Activated CD8-positive, alpha-beta T cell treated with anti-CD3 and anti-CD28 coated beads for 36 hours (primary cell): ENCODE results near the gene MALAT1. TPM values are rescaled to one million over a fixed set of nuclear protein-coding genes. Genes with fewer than 3 reads are reported as not detected.
A peak's percentile ranks its signal among the peaks of the same experiment; 100 is the strongest.
"Not testable (repeated sequence)": the region's sequence is repeated elsewhere in the genome, so short reads cannot be mapped to it uniquely, and the experiment has no call there.

ENCODE experiments used
- ATAC-seq: fragments of 200-7000 bp; cut with Tn5 transposase; one replicate; pipeline ENCODE4 v1.10.0; 2021; ENCODE audit warnings: mild to moderate bottlenecking, moderate library complexity
- CTCF ChIA-PET: fragments of 350-600 bp; sonication (Branson Sonifier 250); formaldehyde crosslinking; loops from one replicate; lab custom pipeline; 2021; ENCODE audit warnings: antibody characterized with exemption; lab: Charles Lee
- POLR2A ChIA-PET: fragments of 350-600 bp; sonication (Branson Sonifier 250); formaldehyde crosslinking; loops from one replicate; lab custom pipeline; 2021; ENCODE audit warnings: antibody characterized with exemption; lab: Charles Lee
- DNase-seq: peaks from one replicate; pipeline ENCODE4 v3.0.0-alpha.2; 2020
- H3K27ac Mint-ChIP-seq: one replicate; pipeline ENCODE4 v1.8.0; 2021; ENCODE audit warnings: mild to moderate bottlenecking, mixed read lengths
- H3K27me3 Mint-ChIP-seq: one replicate; pipeline ENCODE4 v1.8.0; 2021; ENCODE audit warnings: mixed read lengths
- H3K36me3 Mint-ChIP-seq: one replicate; pipeline ENCODE4 v1.8.0; 2021; ENCODE audit warnings: low read depth, mixed read lengths
- H3K4me1 Mint-ChIP-seq: one replicate; pipeline ENCODE4 v1.8.0; 2021; ENCODE audit warnings: low read depth, mixed read lengths
- H3K4me3 Mint-ChIP-seq: one replicate; pipeline ENCODE4 v1.8.0; 2021; ENCODE audit warnings: mild to moderate bottlenecking, moderate library complexity, mixed read lengths
- H3K9me3 Mint-ChIP-seq: one replicate; pipeline ENCODE4 v1.8.0; 2021; ENCODE audit warnings: mixed read lengths
- CTCF ChIP-seq: fragments of 200-600 bp; IDR thresholded peaks from one replicate; pipeline ENCODE4 v1.8.0; 2022; ENCODE audit warnings: antibody characterized with exemption, mild to moderate bottlenecking
- intact Hi-C: fragments of 100-400 bp; cut with micrococcal nuclease; formaldehyde crosslinking; loops from one replicate; pipeline ENCODE4 v1.10.0; 2022
- total RNA-seq, 2 experiments: library from RNA; stranded (reverse); gene quantifications; one replicate each; pipeline ENCODE4 v1.2.3, GENCODE V29; 2021

The MALAT1 gene
- total RNA-seq, 2 experiments from 2014 or later: 3,856 to 3,869 TPM

GRCh38 chr11:65454696-65455456, 44.0 kb upstream of the MALAT1 start:
- ChIA-PET POLR2A (interaction anchor here (0.6 to 2.0 kb wide), 6 partner anchors 32 to 52 kb away, joined by 4 to 9 read pairs (median 5); partner anchors contain the start of genes MALAT1 and NEAT1), CTCF (interaction anchor here (0.6 to 1.1 kb wide), 4 partner anchors 17 to 138 kb away, joined by 3 to 4 read pairs (median 3); no protein-coding TSS in a partner anchor)
- Mint-ChIP-seq H3K27me3 (no peaks in the 10 kb centered on the region), H3K4me3 (peak overlapping the region; percentile 95), H3K27ac (peak overlapping the region; percentile 83), H3K4me1 (peaks cover 27% of the 10 kb centered on the region), H3K36me3 (peaks cover 5% of the 10 kb centered on the region), H3K9me3 (no peaks in the 10 kb centered on the region)
- DNase-seq (peak; percentile 90), ATAC-seq (peak; percentile 97)
- TF ChIP-seq CTCF: no peak
- intact Hi-C loops: no loop called here

- no peak for TF ChIP-seq CTCF
- H3K4me3 Mint-ChIP-seq: peak overlapping the region; percentile 95
- H3K4me1 Mint-ChIP-seq: peaks cover 27% of the 10 kb centered on the region
- ATAC-seq: no peak
- no peaks in the 10 kb centered on the region for H3K9me3 Mint-ChIP-seq
- DNase-seq: no peak
- peak overlapping the region; percentile 53 for H3K27ac Mint-ChIP-seq
- CTCF ChIA-PET: interaction anchor here (1.3 kb wide), 1 partner anchor 13 kb away, joined by 3 read pairs; no protein-coding TSS in a partner anchor
- H3K27me3 Mint-ChIP-seq: no peaks in the 10 kb centered on the region
- POLR2A ChIA-PET: interaction anchor here (1.6 kb wide), 1 partner anchor 41 kb away, joined by 6 read pairs; no protein-coding TSS in a partner anchor
- intact Hi-C loops: no loop called here
- peaks cover 5% of the 10 kb centered on the region for H3K36me3 Mint-ChIP-seq
These were observed 42.4 kb upstream of the MALAT1 start for GRCh38 chr11:65456418-65456817.

GRCh38 chr11:65459552-65459951, 39.3 kb upstream of the MALAT1 start:
- POLR2A ChIA-PET: interaction anchor here (0.9 to 2.8 kb wide), 6 partner anchors 16 to 45 kb away, joined by 3 to 14 read pairs (median 4); partner anchors contain the start of gene MALAT1
- no peaks in the 10 kb centered on the region for H3K9me3 Mint-ChIP-seq
- no peak for DNase-seq
- H3K4me3 Mint-ChIP-seq: no peak overlapping the region
- peaks cover 5% of the 10 kb centered on the region for H3K36me3 Mint-ChIP-seq
- peaks cover 22% of the 10 kb centered on the region for H3K4me1 Mint-ChIP-seq
- intact Hi-C loops: no loop called here
- H3K27ac Mint-ChIP-seq: no peak overlapping the region
- H3K27me3 Mint-ChIP-seq: no peaks in the 10 kb centered on the region
- no peak for ATAC-seq
- CTCF ChIA-PET: no interaction called here
- no peak for TF ChIP-seq CTCF

GRCh38 chr11:65465471-65465870, 33.4 kb upstream of the MALAT1 start:
- intact Hi-C loops, H3K36me3 Mint-ChIP-seq, DNase-seq, H3K27ac Mint-ChIP-seq, ATAC-seq, H3K9me3 Mint-ChIP-seq, H3K4me1 Mint-ChIP-seq, H3K4me3 Mint-ChIP-seq, H3K27me3 Mint-ChIP-seq: not testable (repeated sequence)
- POLR2A ChIA-PET: interaction anchor here (1.0 to 1.5 kb wide), 7 partner anchors 11 to 48 kb away, joined by 3 to 7 read pairs (median 4); partner anchors contain the start of gene NEAT1
- CTCF ChIA-PET: interaction anchor here (0.8 kb wide), 1 partner anchor 49 kb away, joined by 4 read pairs; no protein-coding TSS in a partner anchor

- POLR2A ChIA-PET: interaction anchor here (1.7 to 15.0 kb wide), 2 partner anchors 34 to 44 kb away, joined by 6 to 687 read pairs; partner anchors contain the start of gene MALAT1
- H3K4me3 Mint-ChIP-seq, H3K9me3 Mint-ChIP-seq, DNase-seq, H3K27me3 Mint-ChIP-seq, intact Hi-C loops, H3K36me3 Mint-ChIP-seq, H3K27ac Mint-ChIP-seq, ATAC-seq: not testable (repeated sequence)
- CTCF ChIA-PET: interaction anchor here (1.0 kb wide), 1 partner anchor 53 kb away, joined by 3 read pairs; no protein-coding TSS in a partner anchor
- peaks cover 22% of the 10 kb centered on the region for H3K4me1 Mint-ChIP-seq
These were observed 31.5 kb upstream of the MALAT1 start for GRCh38 chr11:65467306-65467705.
